ENCODE data around the gene HES7. TPM values are rescaled to one million over a fixed set of nuclear protein-coding genes. Genes with fewer than 3 reads are reported as not detected.
A peak's percentile ranks its signal among the peaks of the same experiment; 100 is the strongest.
"Not testable (repeated sequence)": the region's sequence is repeated elsewhere in the genome, so short reads cannot be mapped to it uniquely, and the experiment has no call there.

Gene HES7
- total RNA-seq, 2 donors from 2014 or later = 7.5 to 10.7 TPM

- ATAC-seq (no peak), DNase-seq (ENCODE audit: low spot score in 2 of 2) (no peak)
- H3K9me3 Mint-ChIP-seq = no peaks in the 10 kb centered on the region
- H3K27ac Mint-ChIP-seq = peak overlapping the region in 1 of 2 donors; percentile 31
- H3K36me3 Mint-ChIP-seq = no peaks in the 10 kb centered on the region
These were observed 22.2 kb downstream of the HES7 start for GRCh38 chr17:8101721-8102120.

GRCh38 chr17:8100763-8101162 lies 23.1 kb downstream of the HES7 start:
- no peaks in the 10 kb centered on the region for H3K9me3 Mint-ChIP-seq
- DNase-seq (ENCODE audit: low spot score in 2 of 2) (no peak), ATAC-seq (no peak)
- H3K27ac Mint-ChIP-seq = no peak overlapping the region
- no peaks in the 10 kb centered on the region for H3K36me3 Mint-ChIP-seq

- DNase-seq (ENCODE audit: low spot score in 2 of 2) (no peak), ATAC-seq (no peak)
- no peaks in the 10 kb centered on the region for H3K9me3 Mint-ChIP-seq
- no peak overlapping the region for H3K27ac Mint-ChIP-seq
- no peaks in the 10 kb centered on the region for H3K36me3 Mint-ChIP-seq
These were observed 23.8 kb downstream of the HES7 start for GRCh38 chr17:8100111-8100510.

- ATAC-seq (no peak), DNase-seq (ENCODE audit: low spot score in 2 of 2) (no peak)
- Mint-ChIP-seq H3K36me3 (no peaks in the 10 kb centered on the region), H3K27ac (no peak overlapping the region), H3K9me3 (no peaks in the 10 kb centered on the region)
These were observed 27.4 kb downstream of the HES7 start for GRCh38 chr17:8096541-8096940.

- no peak overlapping the region for H3K27ac Mint-ChIP-seq
- DNase-seq (ENCODE audit: low spot score in 2 of 2) (no peak), ATAC-seq (no peak)
- H3K36me3 Mint-ChIP-seq = no peaks in the 10 kb centered on the region
- H3K9me3 Mint-ChIP-seq = no peaks in the 10 kb centered on the region
These were observed 28.5 kb downstream of the HES7 start for GRCh38 chr17:8095361-8095760.

- H3K36me3 Mint-ChIP-seq = no peaks in the 10 kb centered on the region
- DNase-seq (ENCODE audit: low spot score in 2 of 2) = no peak
- H3K9me3 Mint-ChIP-seq = no peaks in the 10 kb centered on the region
- H3K27ac Mint-ChIP-seq = no peak overlapping the region
- peak in 1 of 2 donors; percentile 9 for ATAC-seq
These were observed 32.7 kb downstream of the HES7 start for GRCh38 chr17:8091033-8091687.

- no peak overlapping the region for H3K27ac Mint-ChIP-seq
- no peak for DNase-seq (ENCODE audit: low spot score in 2 of 2)
- no peaks in the 10 kb centered on the region for H3K9me3 Mint-ChIP-seq
- H3K36me3 Mint-ChIP-seq = no peaks in the 10 kb centered on the region
- no peak for ATAC-seq
These were observed 34.2 kb downstream of the HES7 start for GRCh38 chr17:8089728-8090127.

- Mint-ChIP-seq H3K9me3 (no peaks in the 10 kb centered on the region), H3K27ac (no peak overlapping the region), H3K36me3 (no peaks in the 10 kb centered on the region)
- DNase-seq (ENCODE audit: low spot score in 2 of 2) (no peak), ATAC-seq (no peak)
These were observed 36.0 kb downstream of the HES7 start for GRCh38 chr17:8087952-8088230.

- ATAC-seq = no peak
- peak within 1 kb of the TSS in 1 of 2 donors; percentile 74 for H3K27ac Mint-ChIP-seq
- H3K9me3 Mint-ChIP-seq = no peaks in the 10 kb centered on the region
- no peak for DNase-seq (ENCODE audit: low spot score in 2 of 2)
- H3K36me3 Mint-ChIP-seq = no peaks in the 10 kb centered on the region
These were observed 36.6 kb downstream of the HES7 start, which contains the start of gene ALOX12B for GRCh38 chr17:8087075-8087951. TSS of gene ALOX12B (minus strand) at chr17:8087716. CDS start at chr17:8087442, 274 bp downstream.

- DNase-seq (ENCODE audit: low spot score in 2 of 2) (no peak), ATAC-seq (no peak)
- Mint-ChIP-seq H3K36me3 (peaks cover 0 to 7% of the 10 kb centered on the region in 2 donors), H3K9me3 (no peaks in the 10 kb centered on the region), H3K27ac (peak overlapping the region in 1 of 2 donors; percentile 59)
These were observed 39.7 kb downstream of the HES7 start for GRCh38 chr17:8084250-8084649.

GRCh38 chr17:8082292-8082691 lies 41.6 kb downstream of the HES7 start:
- Mint-ChIP-seq H3K9me3 (no peaks in the 10 kb centered on the region), H3K36me3 (peaks cover 0 to 7% of the 10 kb centered on the region in 2 donors), H3K27ac (no peak overlapping the region)
- ATAC-seq = no peak
- no peak for DNase-seq (ENCODE audit: low spot score in 2 of 2)

GRCh38 chr17:8081876-8082275 lies 42.0 kb downstream of the HES7 start:
- ATAC-seq (no peak), DNase-seq (ENCODE audit: low spot score in 2 of 2) (no peak)
- H3K27ac Mint-ChIP-seq = no peak overlapping the region
- H3K36me3 Mint-ChIP-seq = peaks cover 0 to 7% of the 10 kb centered on the region in 2 donors
- no peaks in the 10 kb centered on the region for H3K9me3 Mint-ChIP-seq

- DNase-seq (ENCODE audit: low spot score in 2 of 2) = no peak
- no peak overlapping the region for H3K27ac Mint-ChIP-seq
- no peaks in the 10 kb centered on the region for H3K9me3 Mint-ChIP-seq
- no peak for ATAC-seq
- H3K36me3 Mint-ChIP-seq = peaks cover 0 to 7% of the 10 kb centered on the region in 2 donors
These were observed 43.1 kb downstream of the HES7 start for GRCh38 chr17:8080799-8081219.

- peak overlapping the region in 1 of 2 donors; percentile 69 for H3K27ac Mint-ChIP-seq
- ATAC-seq (no peak), DNase-seq (ENCODE audit: low spot score in 2 of 2) (no peak)
- H3K36me3 Mint-ChIP-seq = peaks cover 0 to 7% of the 10 kb centered on the region in 2 donors
- no peaks in the 10 kb centered on the region for H3K9me3 Mint-ChIP-seq
These were observed 43.6 kb downstream of the HES7 start for GRCh38 chr17:8080208-8080798.

- Mint-ChIP-seq H3K27ac (peak overlapping the region in 1 of 2 donors; percentile 69), H3K36me3 (peaks cover 0 to 7% of the 10 kb centered on the region in 2 donors), H3K9me3 (no peaks in the 10 kb centered on the region)
- DNase-seq (ENCODE audit: low spot score in 2 of 2) (peak; percentile 85), ATAC-seq (peak; percentile 85 to 88)
These were observed 44.4 kb downstream of the HES7 start for GRCh38 chr17:8079291-8080207.

- not testable (repeated sequence) for ATAC-seq
These were observed 46.0 kb downstream of the HES7 start for GRCh38 chr17:8077939-8078338.

More at GRCh38 chr17:8077939-8078338, 46.0 kb downstream of the HES7 start:
- H3K36me3 Mint-ChIP-seq; H3K27ac Mint-ChIP-seq; H3K9me3 Mint-ChIP-seq; DNase-seq (ENCODE audit: low spot score in 2 of 2): not testable (repeated sequence)
